MM.1S (cell line): ENCODE results near the gene PLD4.

ENCODE experiments used
- CTCF ChIP-seq: fragments of 300-600 bp; sonication (generic); IDR thresholded peaks from 2 replicates; pipeline ENCODE4 v1.5.1; 2016; ENCODE audit warnings: antibody characterized with exemption, low read length, mixed read lengths
- EZH2phosphoT487 ChIP-seq: fragments of 300-600 bp; sonication (generic); IDR thresholded peaks from 2 replicates; pipeline ENCODE4 v1.6.1; 2018; ENCODE audit warnings: antibody characterized with exemption, low read length

GRCh38 chr14:104973385-104974145, 48.9 kb downstream of the PLD4 start:
- TF ChIP-seq CTCF: no peak
- TF ChIP-seq EZH2phosphoT487: no peak
